ENCODE data around the gene FANCM.

GRCh38 chr14:45134051-45134958 is 1.4 kb upstream of the FANCM start, which contains the start of gene FKBP3:
- TF ChIP-seq, protein P1, sequence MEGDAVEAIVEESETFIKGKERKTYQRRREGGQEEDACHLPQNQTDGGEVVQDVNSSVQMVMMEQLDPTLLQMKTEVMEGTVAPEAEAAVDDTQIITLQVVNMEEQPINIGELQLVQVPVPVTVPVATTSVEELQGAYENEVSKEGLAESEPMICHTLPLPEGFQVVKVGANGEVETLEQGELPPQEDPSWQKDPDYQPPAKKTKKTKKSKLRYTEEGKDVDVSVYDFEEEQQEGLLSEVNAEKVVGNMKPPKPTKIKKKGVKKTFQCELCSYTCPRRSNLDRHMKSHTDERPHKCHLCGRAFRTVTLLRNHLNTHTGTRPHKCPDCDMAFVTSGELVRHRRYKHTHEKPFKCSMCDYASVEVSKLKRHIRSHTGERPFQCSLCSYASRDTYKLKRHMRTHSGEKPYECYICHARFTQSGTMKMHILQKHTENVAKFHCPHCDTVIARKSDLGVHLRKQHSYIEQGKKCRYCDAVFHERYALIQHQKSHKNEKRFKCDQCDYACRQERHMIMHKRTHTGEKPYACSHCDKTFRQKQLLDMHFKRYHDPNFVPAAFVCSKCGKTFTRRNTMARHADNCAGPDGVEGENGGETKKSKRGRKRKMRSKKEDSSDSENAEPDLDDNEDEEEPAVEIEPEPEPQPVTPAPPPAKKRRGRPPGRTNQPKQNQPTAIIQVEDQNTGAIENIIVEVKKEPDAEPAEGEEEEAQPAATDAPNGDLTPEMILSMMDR (IDR thresholded peaks at IDR 0.05) = peak; percentile 44
- TF ChIP-seq POLR2AphosphoS5 (IDR thresholded peaks at IDR 0.05; ENCODE audit: low read depth, low read length) (peak; percentile 74), SIN3A (IDR thresholded peaks at IDR 0.05; ENCODE audit: borderline replicate concordance, insufficient read depth, low read depth, low read length) (0 out of 2 replicates have a peak, but pooled peaks have one; percentile 50), REST (IDR thresholded peaks at IDR 0.05; ENCODE audit: insufficient read depth in 1 of 2, low read depth in 2 of 2, low read length in 1 of 2) (no peak)

Measured in Panc1 (cell line).